SK-N-SH treated with all-trans-retinoic acid at 6 μM for 48 hours (cell line): ENCODE data around the gene EMSY.

Experiments
- ATAC-seq: fragments of 200-7000 bp; cut with Tn5 transposase; 3 replicates; pipeline ENCODE4 v1.9.1; 2020; ENCODE audit warnings: mild to moderate bottlenecking, moderate library complexity
- ARNTL ChIP-seq: fragments of 450-650 bp; formaldehyde crosslinking; IDR thresholded peaks from 2 replicates; pipeline ENCODE4 v1.5.0; 2020; ENCODE audit warnings: low read depth, mild to moderate bottlenecking, moderate library complexity, borderline replicate concordance
- BACH2 ChIP-seq: fragments of 250-450 bp; sonication (Bioruptor Pico); IDR thresholded peaks from 2 replicates; pipeline ENCODE4 v1.9.0; 2021; ENCODE audit warnings: mild to moderate bottlenecking, borderline replicate concordance
- CREB5 ChIP-seq: fragments of 250-450 bp; sonication (Bioruptor Pico); IDR thresholded peaks from 2 replicates; pipeline ENCODE4 v1.5.1; 2020; ENCODE audit warnings: low read depth, mild to moderate bottlenecking, moderate library complexity
- ESRRG ChIP-seq: fragments of 250-450 bp; sonication (Bioruptor Pico); IDR thresholded peaks from 2 replicates; pipeline ENCODE4 v1.6.1; 2021; ENCODE audit warnings: mild to moderate bottlenecking
- GLIS3 ChIP-seq: fragments of 250-450 bp; sonication (Bioruptor Pico); IDR thresholded peaks from 2 replicates; pipeline ENCODE4 v1.5.0; 2020; ENCODE audit warnings: mild to moderate bottlenecking, moderate library complexity
- OSR1 ChIP-seq: fragments of 250-450 bp; sonication (Bioruptor Pico); IDR thresholded peaks from 2 replicates; pipeline ENCODE4 v1.8.0; 2022; ENCODE audit warnings: moderate library complexity, mild to moderate bottlenecking, inconsistent platforms
- PATZ1 ChIP-seq: fragments of 250-450 bp; sonication (Bioruptor Pico); IDR thresholded peaks from 2 replicates; pipeline ENCODE4 v1.8.0; 2020; ENCODE audit warnings: mild to moderate bottlenecking, moderate library complexity, borderline replicate concordance
- POU6F1 ChIP-seq: fragments of 250-450 bp; sonication (Bioruptor Pico); IDR thresholded peaks from 2 replicates; pipeline ENCODE4 v1.8.0; 2021; ENCODE audit warnings: low read depth, mild to moderate bottlenecking, moderate library complexity, borderline replicate concordance
- PPARA ChIP-seq: fragments of 250-450 bp; sonication (Bioruptor Pico); IDR thresholded peaks from 2 replicates; pipeline ENCODE4 v1.5.0; 2020; ENCODE audit warnings: mild to moderate bottlenecking, borderline replicate concordance
- SNAI2 ChIP-seq: fragments of 250-450 bp; sonication (Bioruptor Pico); IDR thresholded peaks from 2 replicates; pipeline ENCODE4 v1.5.0; 2020; ENCODE audit warnings: mild to moderate bottlenecking, moderate library complexity
- TOX ChIP-seq: fragments of 250-450 bp; sonication (Bioruptor Pico); IDR thresholded peaks from 2 replicates; pipeline ENCODE4 v1.8.0; 2021; ENCODE audit warnings: mild to moderate bottlenecking, moderate library complexity, borderline replicate concordance
- TSHZ2 ChIP-seq: fragments of 250-450 bp; sonication (Bioruptor Pico); IDR thresholded peaks from 2 replicates; pipeline ENCODE4 v1.5.0; 2020; ENCODE audit warnings: mild to moderate bottlenecking, moderate library complexity
- ZFP3 ChIP-seq: fragments of 250-450 bp; sonication (Bioruptor Pico); IDR thresholded peaks from 2 replicates; pipeline ENCODE4 v1.5.0; 2020; ENCODE audit warnings: mild to moderate bottlenecking, moderate library complexity
- ZFP30 ChIP-seq: fragments of 450-650 bp; formaldehyde crosslinking; IDR thresholded peaks from 2 replicates; pipeline ENCODE4 v1.5.0; 2022; ENCODE audit warnings: mild to moderate bottlenecking, moderate library complexity
- ZNF565 ChIP-seq: fragments of 450-650 bp; formaldehyde crosslinking; conservative IDR thresholded peaks from 2 replicates; pipeline ENCODE4 v1.5.0; 2020; ENCODE audit warnings: low read depth, mild to moderate bottlenecking, moderate library complexity
- ZNF70 ChIP-seq: fragments of 450-650 bp; formaldehyde crosslinking; IDR thresholded peaks from 2 replicates; pipeline ENCODE4 v1.5.0; 2020; ENCODE audit warnings: mild to moderate bottlenecking, moderate library complexity
- ZNF8 ChIP-seq: fragments of 450-650 bp; formaldehyde crosslinking; IDR thresholded peaks from 2 replicates; pipeline ENCODE4 v1.5.0; 2020; ENCODE audit warnings: mild to moderate bottlenecking, moderate library complexity
- TF ChIP-seq, protein P1 (sequence below): fragments of 250-450 bp; sonication (Bioruptor Pico); IDR thresholded peaks from 2 replicates; pipeline ENCODE4 v1.5.1; 2021; ENCODE audit warnings: mild to moderate bottlenecking, moderate library complexity

Gene EMSY

DNA sequence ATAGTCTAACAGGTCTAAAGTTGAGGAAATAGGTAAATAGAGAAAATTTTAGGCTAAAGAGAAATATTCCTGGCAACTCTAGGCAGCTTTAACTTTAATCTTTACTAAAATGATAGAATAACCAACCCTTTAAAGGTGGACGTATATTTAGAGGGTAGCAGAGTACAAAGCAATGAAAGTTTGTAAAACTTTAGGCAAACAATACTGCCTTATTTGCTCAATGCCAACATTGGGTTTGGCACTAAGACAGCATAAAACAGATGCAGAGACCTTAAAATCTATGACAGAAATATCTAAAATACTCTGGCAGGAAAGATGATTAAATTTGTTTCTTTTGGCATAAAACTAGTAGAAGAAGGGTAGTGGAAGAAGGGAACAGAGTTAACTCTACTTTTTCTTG, 70.7 kb downstream of the EMSY start (continued):
- no peak for TF ChIP-seq SNAI2 (CRISPR knock-in tag)

DNA sequence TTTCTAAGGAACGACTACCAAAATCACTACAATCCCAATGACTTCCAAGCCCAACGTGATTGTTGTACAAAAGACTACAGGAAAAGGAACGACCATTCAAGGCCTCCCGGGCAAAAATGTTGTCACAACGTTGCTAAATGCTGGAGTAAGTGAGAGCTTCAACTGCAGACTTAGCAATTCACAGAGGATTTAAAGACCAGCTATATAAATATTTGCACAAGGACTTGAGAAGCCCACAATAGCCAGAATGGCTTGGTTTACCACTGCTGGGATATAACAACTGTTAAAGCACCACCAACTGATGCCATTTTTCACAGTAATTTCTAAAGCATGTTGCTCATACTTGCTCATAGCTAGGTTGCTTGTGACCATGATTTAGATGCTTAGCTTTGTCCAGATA, 78.3 kb downstream of the EMSY start:
- TF ChIP-seq TOX (no peak), TSHZ2 (CRISPR knock-in tag) (no peak), PATZ1 (CRISPR knock-in tag) (no peak)
- ATAC-seq = no peak

DNA sequence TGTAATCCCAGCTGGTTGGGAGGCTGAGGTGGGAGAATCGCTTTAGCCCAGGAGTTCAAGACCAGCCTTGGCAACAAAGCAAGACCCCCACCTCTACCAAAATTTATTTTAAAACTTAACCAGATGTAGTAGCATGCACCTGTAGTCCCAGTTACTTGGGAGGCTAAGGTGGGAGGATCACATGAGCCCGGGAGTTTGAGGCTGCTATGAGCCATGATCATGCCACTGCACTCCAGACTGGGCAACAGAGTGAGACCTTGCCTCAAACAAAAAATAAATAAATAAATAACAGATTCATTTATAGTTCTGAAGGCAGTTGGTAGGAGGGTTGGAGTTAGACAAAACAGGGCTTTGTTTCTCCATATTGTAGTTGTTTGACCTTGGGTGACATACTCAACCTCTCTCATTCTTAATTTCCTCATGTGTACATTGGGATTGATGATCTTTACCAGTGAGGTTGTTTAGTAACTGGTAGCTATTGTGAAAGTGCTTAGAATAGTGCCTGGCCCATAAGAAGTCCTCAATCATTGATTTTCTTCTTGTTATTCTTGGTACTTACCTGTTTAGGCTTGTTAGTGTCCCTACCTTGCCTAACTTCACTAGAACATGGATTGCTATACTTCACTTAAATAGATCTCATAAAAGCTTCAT, 79.1 kb downstream of the EMSY start:
- no peak for ATAC-seq
- TF ChIP-seq ZNF565 (CRISPR knock-in tag) (no peak), PPARA (CRISPR knock-in tag) (no peak), ESRRG (CRISPR knock-in tag) (no peak), ZNF8 (CRISPR knock-in tag) (no peak), ARNTL (CRISPR knock-in tag) (no peak), BACH2 (CRISPR knock-in tag) (no peak), ZFP3 (no peak), PATZ1 (CRISPR knock-in tag) (no peak), TSHZ2 (CRISPR knock-in tag) (no peak), GLIS3 (CRISPR knock-in tag) (no peak), ZNF70 (CRISPR knock-in tag) (no peak), ZFP30 (CRISPR knock-in tag) (no peak), CREB5 (CRISPR knock-in tag) (no peak), OSR1 (CRISPR knock-in tag) (no peak), POU6F1 (CRISPR knock-in tag) (no peak)
- TF ChIP-seq, protein P1, sequence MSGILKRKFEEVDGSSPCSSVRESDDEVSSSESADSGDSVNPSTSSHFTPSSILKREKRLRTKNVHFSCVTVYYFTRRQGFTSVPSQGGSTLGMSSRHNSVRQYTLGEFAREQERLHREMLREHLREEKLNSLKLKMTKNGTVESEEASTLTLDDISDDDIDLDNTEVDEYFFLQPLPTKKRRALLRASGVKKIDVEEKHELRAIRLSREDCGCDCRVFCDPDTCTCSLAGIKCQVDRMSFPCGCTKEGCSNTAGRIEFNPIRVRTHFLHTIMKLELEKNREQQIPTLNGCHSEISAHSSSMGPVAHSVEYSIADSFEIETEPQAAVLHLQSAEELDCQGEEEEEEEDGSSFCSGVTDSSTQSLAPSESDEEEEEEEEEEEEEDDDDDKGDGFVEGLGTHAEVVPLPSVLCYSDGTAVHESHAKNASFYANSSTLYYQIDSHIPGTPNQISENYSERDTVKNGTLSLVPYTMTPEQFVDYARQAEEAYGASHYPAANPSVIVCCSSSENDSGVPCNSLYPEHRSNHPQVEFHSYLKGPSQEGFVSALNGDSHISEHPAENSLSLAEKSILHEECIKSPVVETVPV (CRISPR knock-in tag) = no peak
- TF ChIP-seq, all 23 proteins: peak for 0
